ENCODE data around the gene FAM234A. TPM values are rescaled to one million over a fixed set of nuclear protein-coding genes. Genes with fewer than 3 reads are reported as not detected.

FAM234A gene
- total RNA-seq, 2 donors from 2014 or later = 123 to 130 TPM

- DNase-seq = no peak
- Histone ChIP-seq H3K4me1 (ENCODE audit: control insufficient read depth, insufficient read depth, low read length) (no peaks in the 10 kb centered on the region), H3K9ac (ENCODE audit: extremely low read depth, low read length, poor library complexity, severe bottlenecking) (no peak overlapping the region), H3K36me3 (ENCODE audit: control insufficient read depth, insufficient read depth, low read length) (peaks cover 1% of the 10 kb centered on the region), H3K27me3 (ENCODE audit: control insufficient read depth, insufficient read depth, low read length, poor library complexity, severe bottlenecking) (no peaks in the 10 kb centered on the region), H3K27ac (ENCODE audit: low read depth, low read length) (no peak overlapping the region), H3K4me3 (ENCODE audit: low read length) (no peak overlapping the region), H3K9me3 (ENCODE audit: control insufficient read depth, low read length) (no peaks in the 10 kb centered on the region)
- Mint-ChIP-seq H3K4me1 (no peaks in the 10 kb centered on the region), H3K9me3 (no peaks in the 10 kb centered on the region), H3K4me3 (no peak overlapping the region), H3K27ac (no peak overlapping the region), H3K36me3 (ENCODE audit: low read depth) (peaks cover 42% of the 10 kb centered on the region), H3K27me3 (ENCODE audit: insufficient read depth) (no peaks in the 10 kb centered on the region)
- TF ChIP-seq CTCF (conservative IDR thresholded peaks at IDR 0.05) = no peak
- 92 to 98% methylated on average over 26 to 28 of the region's 28 CpGs for WGBS, 2 experiments (ENCODE audit: insufficient coverage in 1 of 2, insufficient read length in 1 of 2)
Measured at GRCh38 chr16:261031-261691, 26.5 kb downstream of the FAM234A start.

GRCh38 chr16:262121-262745, 27.6 kb downstream of the FAM234A start:
- no peak for DNase-seq
- Mint-ChIP-seq H3K36me3 (ENCODE audit: low read depth) (peaks cover 35% of the 10 kb centered on the region), H3K9me3 (no peaks in the 10 kb centered on the region)

GRCh38 chr16:263182-263774, 28.7 kb downstream of the FAM234A start:
- TF ChIP-seq CTCF (conservative IDR thresholded peaks at IDR 0.05) = no peak
- WGBS, 2 experiments (ENCODE audit: insufficient coverage in 1 of 2, insufficient read length in 1 of 2) = 97 to 98% methylated on average over 26 to 35 of the region's 35 CpGs

More at GRCh38 chr16:262121-262745, 27.6 kb downstream of the FAM234A start:
- WGBS, 2 experiments (ENCODE audit: insufficient coverage in 1 of 2, insufficient read length in 1 of 2) = 95% methylated on average over 18 to 29 of the region's 29 CpGs
- Mint-ChIP-seq H3K4me1 (no peaks in the 10 kb centered on the region), H3K27ac (no peak overlapping the region), H3K4me3 (no peak overlapping the region), H3K27me3 (ENCODE audit: insufficient read depth) (no peaks in the 10 kb centered on the region)
- no peak overlapping the region for H3K9ac ChIP-seq (ENCODE audit: extremely low read depth, low read length, poor library complexity, severe bottlenecking)
- no peaks in the 10 kb centered on the region for H3K4me1 ChIP-seq (ENCODE audit: control insufficient read depth, insufficient read depth, low read length)
- no peak overlapping the region for H3K27ac ChIP-seq (ENCODE audit: low read depth, low read length)
- no peaks in the 10 kb centered on the region for H3K36me3 ChIP-seq (ENCODE audit: control insufficient read depth, insufficient read depth, low read length)
- no peak overlapping the region for H3K4me3 ChIP-seq (ENCODE audit: low read length)
- no peaks in the 10 kb centered on the region for H3K9me3 ChIP-seq (ENCODE audit: control insufficient read depth, low read length)
- no peak for TF ChIP-seq CTCF (conservative IDR thresholded peaks at IDR 0.05)
- H3K27me3 ChIP-seq (ENCODE audit: control insufficient read depth, insufficient read depth, low read length, poor library complexity, severe bottlenecking) = no peaks in the 10 kb centered on the region

More at GRCh38 chr16:263182-263774, 28.7 kb downstream of the FAM234A start:
- Mint-ChIP-seq H3K27ac (no peak overlapping the region), H3K4me3 (no peak overlapping the region), H3K36me3 (ENCODE audit: low read depth) (peaks cover 26% of the 10 kb centered on the region), H3K4me1 (no peaks in the 10 kb centered on the region), H3K27me3 (ENCODE audit: insufficient read depth) (no peaks in the 10 kb centered on the region), H3K9me3 (no peaks in the 10 kb centered on the region)
- Histone ChIP-seq H3K9ac (ENCODE audit: extremely low read depth, low read length, poor library complexity, severe bottlenecking) (no peak overlapping the region), H3K36me3 (ENCODE audit: control insufficient read depth, insufficient read depth, low read length) (no peaks in the 10 kb centered on the region), H3K27ac (ENCODE audit: low read depth, low read length) (no peak overlapping the region), H3K9me3 (ENCODE audit: control insufficient read depth, low read length) (no peaks in the 10 kb centered on the region), H3K4me1 (ENCODE audit: control insufficient read depth, insufficient read depth, low read length) (no peaks in the 10 kb centered on the region), H3K4me3 (ENCODE audit: low read length) (no peak overlapping the region), H3K27me3 (ENCODE audit: control insufficient read depth, insufficient read depth, low read length, poor library complexity, severe bottlenecking) (no peaks in the 10 kb centered on the region)
- no peak for DNase-seq
